Endometrium (tissue), 2 donors: ENCODE results near the gene HADH.

Experiments used
- FAIRE-seq: peaks from 2 replicates; lab custom pipeline; 2012; peaks lifted over from hg19 to GRCh38; lab: Jason Lieb, UNC
- donor health status: control.
- donor health status: control.

Gene HADH

GRCh38 chr4:108060164-108060563, 70.5 kb downstream of the HADH start:
- FAIRE-seq, result no peak

- FAIRE-seq, result no peak
Measured at GRCh38 chr4:108060686-108061321, 71.1 kb downstream of the HADH start.

GRCh38 chr4:108068442-108068841, 78.8 kb downstream of the HADH start:
- no peak for FAIRE-seq

GRCh38 chr4:108070775-108071174, 81.1 kb downstream of the HADH start:
- no peak for FAIRE-seq

- FAIRE-seq, result no peak
Measured at GRCh38 chr4:108072300-108072699, 82.6 kb downstream of the HADH start.

GRCh38 chr4:108078024-108078733, 88.5 kb downstream of the HADH start:
- FAIRE-seq, result no peak

- no peak for FAIRE-seq
Measured at GRCh38 chr4:108080747-108081146, 91.1 kb downstream of the HADH start.

GRCh38 chr4:108081256-108081655, 91.6 kb downstream of the HADH start:
- no peak for FAIRE-seq
